Heart left ventricle (tissue), 13 donors: ENCODE data around the gene SQOR.

Experiments used
- POLR2A ChIP-seq, 2 donors: fragments of 450-650 bp; IDR thresholded peaks; one replicate each; pipeline ENCODE4 v1.6.1; 2017; ENCODE audit warnings: antibody characterized with exemption in 2 of 2, mild to moderate bottlenecking in 2 of 2, moderate library complexity in 2 of 2
- TF ChIP-seq, protein P1 (sequence below), 12 donors: fragments of 200-600 bp; sonication (generic) in 4 of 12; IDR thresholded peaks; one replicate each; pipeline versions ENCODE4 v1.5.0 to v1.8.0; 2018 to 2022; ENCODE audit warnings: antibody characterized with exemption in 12 of 12, mild to moderate bottlenecking in 5 of 12
- donor health status: ischemic (EF 13 %, LVEDD 7.1; RV severe dilation, severe dysfunction).
- donor health status: DM: no; HTN: yes; CAD: no.
- donor health status: DM: no; HTN: no; CAD: no.
- donor health status: ischemic (EF 25% LVEDD 6.9; RV normal size, moderate dysfunction).
- donor health status: ischemic (EF 25% LVEDD 5.7; RV mildly dilated, moderate dysfunction).
- donor health status: ischemic (EF 35%, LVEDD 5.7; RV mildly dilated, moderate dysfunction).
- donor health status: nonischemic (EF 11% LVEDD 7.7; RV severe dilation, severe dysfunction).
- donor health status: DM: yes; HTN: yes; CAD: no.
- donor health status: PGD.
- donor health status: ischemic (EF 29% LVEDD 5.4; RV normal size, mild dysfunction).
- donor health status: nonischemic (EF 23%, LVEDD 6.1; RV moderate dilation, normal function).

DNA sequence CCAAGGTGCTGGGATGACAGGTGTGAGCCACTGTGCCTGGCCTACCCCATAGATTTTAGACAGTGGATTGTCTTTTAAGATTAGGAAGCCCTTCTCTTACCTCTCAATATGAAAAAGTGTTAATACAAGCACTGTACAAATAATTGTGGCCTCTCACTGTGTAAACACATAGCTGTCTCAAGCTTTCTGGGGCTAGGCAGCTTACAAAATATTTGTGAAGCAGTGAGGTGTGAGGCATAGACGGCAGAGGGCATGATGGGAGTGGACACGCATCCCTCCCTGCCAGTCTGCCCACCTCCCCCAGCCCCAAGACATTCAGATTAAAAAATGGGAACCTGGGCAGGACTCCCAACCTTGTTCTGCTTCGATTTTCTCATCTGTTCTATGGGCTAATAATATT, 34.6 kb downstream of the SQOR start:
- TF ChIP-seq, protein P1, sequence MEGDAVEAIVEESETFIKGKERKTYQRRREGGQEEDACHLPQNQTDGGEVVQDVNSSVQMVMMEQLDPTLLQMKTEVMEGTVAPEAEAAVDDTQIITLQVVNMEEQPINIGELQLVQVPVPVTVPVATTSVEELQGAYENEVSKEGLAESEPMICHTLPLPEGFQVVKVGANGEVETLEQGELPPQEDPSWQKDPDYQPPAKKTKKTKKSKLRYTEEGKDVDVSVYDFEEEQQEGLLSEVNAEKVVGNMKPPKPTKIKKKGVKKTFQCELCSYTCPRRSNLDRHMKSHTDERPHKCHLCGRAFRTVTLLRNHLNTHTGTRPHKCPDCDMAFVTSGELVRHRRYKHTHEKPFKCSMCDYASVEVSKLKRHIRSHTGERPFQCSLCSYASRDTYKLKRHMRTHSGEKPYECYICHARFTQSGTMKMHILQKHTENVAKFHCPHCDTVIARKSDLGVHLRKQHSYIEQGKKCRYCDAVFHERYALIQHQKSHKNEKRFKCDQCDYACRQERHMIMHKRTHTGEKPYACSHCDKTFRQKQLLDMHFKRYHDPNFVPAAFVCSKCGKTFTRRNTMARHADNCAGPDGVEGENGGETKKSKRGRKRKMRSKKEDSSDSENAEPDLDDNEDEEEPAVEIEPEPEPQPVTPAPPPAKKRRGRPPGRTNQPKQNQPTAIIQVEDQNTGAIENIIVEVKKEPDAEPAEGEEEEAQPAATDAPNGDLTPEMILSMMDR (IDR thresholded peaks at IDR 0.05), result no peak
- TF ChIP-seq POLR2A (IDR thresholded peaks at IDR 0.05), result no peak
